Effector memory CD4-positive, alpha-beta T cell (primary cell): Measurements from ENCODE around the gene KLF18.
"Not testable (repeated sequence)": the region's sequence is repeated elsewhere in the genome, so short reads cannot be mapped to it uniquely, and the experiment has no call there.

Experiments used
- DNase-seq, 3 donors: peaks; one replicate each; pipeline ENCODE4 v3.0.0-alpha.2; 2020
- H3K27ac ChIP-seq: 2 replicates; pipeline ENCODE4 v1.7.0; 2013; ENCODE audit warnings: mild to moderate bottlenecking, low read length, moderate library complexity; ENCODE audit not compliant: insufficient read depth, poor library complexity, severe bottlenecking
- H3K27me3 ChIP-seq: replicated peaks from 2 replicates; pipeline ENCODE4 v1.7.0; 2013; ENCODE audit warnings: mild to moderate bottlenecking, low read length; ENCODE audit not compliant: insufficient read depth, control insufficient read depth, poor library complexity, severe bottlenecking
- H3K36me3 ChIP-seq: 2 replicates; pipeline ENCODE4 v1.7.0; 2013; ENCODE audit warnings: mild to moderate bottlenecking, low read length, moderate library complexity; ENCODE audit not compliant: control insufficient read depth, insufficient read depth
- H3K4me1 ChIP-seq: 2 replicates; pipeline ENCODE4 v1.7.0; 2013; ENCODE audit warnings: low read length, mild to moderate bottlenecking; ENCODE audit not compliant: control insufficient read depth, insufficient read depth, poor library complexity, severe bottlenecking
- H3K4me3 ChIP-seq: 2 replicates; pipeline ENCODE4 v1.7.0; 2013; ENCODE audit warnings: low read length, low read depth, mild to moderate bottlenecking; ENCODE audit not compliant: insufficient read depth, poor library complexity, severe bottlenecking
- H3K9me3 ChIP-seq: 2 replicates; pipeline ENCODE4 v1.7.0; 2013; ENCODE audit warnings: mild to moderate bottlenecking, low read length, moderate library complexity; ENCODE audit not compliant: control insufficient read depth

KLF18 gene

GRCh38 chr1:44129616-44130500, 11.6 kb downstream of the KLF18 start:
- no peak for DNase-seq
- H3K4me1 ChIP-seq = no peaks in the 10 kb centered on the region
- H3K9me3 ChIP-seq = no peaks in the 10 kb centered on the region
- H3K4me3 ChIP-seq = no peak overlapping the region
- no peaks in the 10 kb centered on the region for H3K27me3 ChIP-seq
- no peak overlapping the region for H3K27ac ChIP-seq
- no peaks in the 10 kb centered on the region for H3K36me3 ChIP-seq

- Histone ChIP-seq H3K4me3 (no peak overlapping the region), H3K9me3 (no peaks in the 10 kb centered on the region), H3K36me3 (no peaks in the 10 kb centered on the region), H3K27me3 (no peaks in the 10 kb centered on the region), H3K4me1 (no peaks in the 10 kb centered on the region), H3K27ac (no peak overlapping the region)
- no peak for DNase-seq
Observed at GRCh38 chr1:44120398-44120949, 21.0 kb downstream of the KLF18 start.

- Histone ChIP-seq H3K36me3 (no peaks in the 10 kb centered on the region), H3K4me1 (no peaks in the 10 kb centered on the region), H3K9me3 (no peaks in the 10 kb centered on the region), H3K27me3 (no peaks in the 10 kb centered on the region), H3K27ac (no peak overlapping the region), H3K4me3 (no peak overlapping the region)
- DNase-seq = no peak
Observed at GRCh38 chr1:44119525-44119924, 21.9 kb downstream of the KLF18 start.

- Histone ChIP-seq H3K4me1 (no peaks in the 10 kb centered on the region), H3K36me3 (no peaks in the 10 kb centered on the region), H3K27ac (no peak within 1 kb of the TSS), H3K9me3 (no peaks in the 10 kb centered on the region), H3K27me3 (no peaks in the 10 kb centered on the region), H3K4me3 (no peak within 1 kb of the TSS)
- no peak for DNase-seq
Observed at GRCh38 chr1:44118682-44119081, 22.7 kb downstream of the KLF18 start, which contains the start of gene KLF17. KLF17 (plus strand) TSS chr1:44118821; CDS start chr1:44118908, 87 bp downstream.

GRCh38 chr1:44117272-44117671, 24.2 kb downstream of the KLF18 start:
- not testable (repeated sequence) for H3K4me3 ChIP-seq, H3K36me3 ChIP-seq, H3K27ac ChIP-seq, H3K4me1 ChIP-seq, H3K9me3 ChIP-seq, H3K27me3 ChIP-seq, DNase-seq

GRCh38 chr1:44114098-44114497, 27.3 kb downstream of the KLF18 start:
- H3K9me3 ChIP-seq = no peaks in the 10 kb centered on the region
- no peaks in the 10 kb centered on the region for H3K27me3 ChIP-seq
- DNase-seq = no peak
- H3K4me3 ChIP-seq = no peak overlapping the region
- H3K36me3 ChIP-seq = no peaks in the 10 kb centered on the region
- H3K4me1 ChIP-seq = no peaks in the 10 kb centered on the region
- H3K27ac ChIP-seq = no peak overlapping the region

GRCh38 chr1:44113095-44113609, 28.3 kb downstream of the KLF18 start:
- Histone ChIP-seq H3K27ac (no peak overlapping the region), H3K36me3 (no peaks in the 10 kb centered on the region), H3K9me3 (no peaks in the 10 kb centered on the region), H3K4me1 (no peaks in the 10 kb centered on the region), H3K4me3 (no peak overlapping the region), H3K27me3 (no peaks in the 10 kb centered on the region)
- no peak for DNase-seq

- Histone ChIP-seq H3K27me3 (no peaks in the 10 kb centered on the region), H3K27ac (no peak overlapping the region), H3K9me3 (no peaks in the 10 kb centered on the region), H3K36me3 (no peaks in the 10 kb centered on the region), H3K4me3 (no peak overlapping the region), H3K4me1 (no peaks in the 10 kb centered on the region)
- DNase-seq = no peak
Observed at GRCh38 chr1:44112486-44112885, 28.9 kb downstream of the KLF18 start.

- Histone ChIP-seq H3K36me3 (no peaks in the 10 kb centered on the region), H3K9me3 (no peaks in the 10 kb centered on the region), H3K4me1 (no peaks in the 10 kb centered on the region), H3K27ac (no peak overlapping the region), H3K4me3 (no peak overlapping the region), H3K27me3 (no peaks in the 10 kb centered on the region)
- no peak for DNase-seq
Observed at GRCh38 chr1:44111861-44112260, 29.6 kb downstream of the KLF18 start.

GRCh38 chr1:44110916-44111315, 30.5 kb downstream of the KLF18 start:
- no peak overlapping the region for H3K27ac ChIP-seq

More at GRCh38 chr1:44110916-44111315, 30.5 kb downstream of the KLF18 start:
- Histone ChIP-seq H3K36me3 (no peaks in the 10 kb centered on the region), H3K4me3 (no peak overlapping the region), H3K4me1 (no peaks in the 10 kb centered on the region), H3K27me3 (no peaks in the 10 kb centered on the region), H3K9me3 (no peaks in the 10 kb centered on the region)
- DNase-seq = no peak
